NCI-H2171 treated with DMSO at 0.1 percent for 48 hours (cell line): Measurements from ENCODE around the gene ZNF735.
"Not testable (repeated sequence)": the region's sequence is repeated elsewhere in the genome, so short reads cannot be mapped to it uniquely, and the experiment has no call there.

ENCODE experiments used
- DNase-seq: peaks from one replicate; lab custom pipeline; 2025; lab: John Stamatoyannopoulos, UW

The ZNF735 gene

GRCh38 chr7:64206903-64207302 is at the start of gene ZNF735:
TSS of gene ZNF735 (plus strand) at chr7:64207203. CDS start at chr7:64207203, 0 bp downstream.
- DNase-seq: no peak

GRCh38 chr7:64170974-64171373 is 36.0 kb upstream of the ZNF735 start:
- not testable (repeated sequence) for DNase-seq

- no peak for DNase-seq
These were observed 32.7 kb upstream of the ZNF735 start for GRCh38 chr7:64174328-64174727.

GRCh38 chr7:64174941-64175340 is 32.1 kb upstream of the ZNF735 start:
- no peak for DNase-seq

GRCh38 chr7:64180989-64181388 is 26.0 kb upstream of the ZNF735 start:
- DNase-seq: peak; percentile 8

GRCh38 chr7:64181586-64181985 is 25.4 kb upstream of the ZNF735 start:
- DNase-seq: no peak

- DNase-seq: no peak
These were observed 24.8 kb upstream of the ZNF735 start for GRCh38 chr7:64182036-64182790.

GRCh38 chr7:64183126-64183742 is 23.8 kb upstream of the ZNF735 start:
- DNase-seq: no peak

GRCh38 chr7:64183827-64184372 is 23.1 kb upstream of the ZNF735 start:
- no peak for DNase-seq

GRCh38 chr7:64184376-64184775 is 22.6 kb upstream of the ZNF735 start:
- no peak for DNase-seq

- no peak for DNase-seq
These were observed 19.6 kb upstream of the ZNF735 start for GRCh38 chr7:64187408-64187807.

GRCh38 chr7:64192148-64192704 is 14.8 kb upstream of the ZNF735 start:
- no peak for DNase-seq

GRCh38 chr7:64192775-64193174 is 14.2 kb upstream of the ZNF735 start:
- DNase-seq: no peak

- not testable (repeated sequence) for DNase-seq
These were observed 12.8 kb downstream of the ZNF735 start for GRCh38 chr7:64219710-64220298.

GRCh38 chr7:64223366-64223765 is 16.4 kb downstream of the ZNF735 start:
- no peak for DNase-seq

GRCh38 chr7:64228174-64228573 is 21.2 kb downstream of the ZNF735 start, which contains the start of gene ZNF679:
TSS of gene ZNF679 (plus strand) at chr7:64228474. CDS start at chr7:64249118, 20,644 bp downstream.
- not testable (repeated sequence) for DNase-seq

GRCh38 chr7:64266341-64266919 is 59.4 kb downstream of the ZNF735 start:
- no peak for DNase-seq
